HT1080 (cell line): Measurements from ENCODE around the gene MKKS. TPM values are rescaled to one million over a fixed set of nuclear protein-coding genes. Genes with fewer than 3 reads are reported as not detected.
"Not testable (repeated sequence)": the region's sequence is repeated elsewhere in the genome, so short reads cannot be mapped to it uniquely, and the experiment has no call there.

ENCODE experiments used
- DNase-seq: peaks from one replicate; pipeline ENCODE4 v3.0.0-alpha.2; 2015; ENCODE audit warnings: low read depth
- total RNA-seq: library from RNA; depleted of rRNA; stranded (reverse); fragments of >200 nt; shearing (Covaris generic); gene quantifications from 2 replicates; pipeline ENCODE4 v1.2.3, GENCODE V29; 2014

MKKS gene
- total RNA-seq, 1 experiment from 2014 or later: 14.8 TPM

- DNase-seq: no peak
These were observed 19.2 kb upstream of the MKKS start for GRCh38 chr20:10453241-10453640.

DNA sequence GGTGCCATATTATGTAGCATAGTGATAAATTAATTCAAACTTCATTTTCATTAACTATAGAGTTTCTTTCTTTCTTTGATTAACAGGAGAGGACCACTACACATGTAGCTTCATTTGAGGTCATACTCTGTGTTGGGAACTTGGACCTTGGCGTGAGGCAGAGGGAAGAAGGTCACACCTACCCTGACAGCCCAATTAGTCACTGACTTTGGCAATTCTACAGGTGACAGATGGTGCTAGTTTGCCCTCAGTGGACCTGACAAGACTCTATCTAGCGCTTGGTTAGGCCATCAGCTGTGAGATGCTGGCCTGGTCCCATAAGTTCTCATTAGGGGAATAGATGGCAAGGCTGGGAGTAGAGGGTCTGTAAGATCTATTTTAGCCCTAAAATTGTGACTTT, 15.2 kb upstream of the MKKS start:
- no peak for DNase-seq

- DNase-seq: peak; percentile 10
These were observed 14.5 kb upstream of the MKKS start for GRCh38 chr20:10448270-10449156.

DNA sequence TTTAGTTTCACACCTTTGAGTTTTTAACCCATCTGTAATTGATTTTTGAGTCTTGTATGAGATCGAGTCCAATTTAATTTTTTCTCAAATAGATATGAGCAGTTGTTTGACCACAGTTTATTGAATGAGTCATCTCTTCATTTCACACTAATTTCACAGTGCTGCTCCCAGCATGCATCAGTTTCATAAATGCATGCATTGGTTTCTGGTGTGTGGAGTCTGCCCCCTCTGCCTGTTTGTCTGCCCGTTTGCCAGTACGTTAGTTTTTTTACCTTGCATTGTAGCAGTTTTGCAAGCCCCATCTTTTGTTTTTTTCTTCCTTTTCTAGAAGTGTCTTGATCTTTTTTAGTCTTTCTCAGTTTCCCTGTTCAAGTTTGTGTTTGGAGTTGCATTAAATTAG, 13.0 kb upstream of the MKKS start:
- peak; percentile 69 for DNase-seq

- DNase-seq: no peak
These were observed 11.7 kb upstream of the MKKS start for GRCh38 chr20:10445758-10446157.

- DNase-seq: no peak
These were observed 9.9 kb upstream of the MKKS start for GRCh38 chr20:10443936-10444335.

GRCh38 chr20:10438217-10438616, 4.2 kb upstream of the MKKS start:
- DNase-seq: no peak

DNA sequence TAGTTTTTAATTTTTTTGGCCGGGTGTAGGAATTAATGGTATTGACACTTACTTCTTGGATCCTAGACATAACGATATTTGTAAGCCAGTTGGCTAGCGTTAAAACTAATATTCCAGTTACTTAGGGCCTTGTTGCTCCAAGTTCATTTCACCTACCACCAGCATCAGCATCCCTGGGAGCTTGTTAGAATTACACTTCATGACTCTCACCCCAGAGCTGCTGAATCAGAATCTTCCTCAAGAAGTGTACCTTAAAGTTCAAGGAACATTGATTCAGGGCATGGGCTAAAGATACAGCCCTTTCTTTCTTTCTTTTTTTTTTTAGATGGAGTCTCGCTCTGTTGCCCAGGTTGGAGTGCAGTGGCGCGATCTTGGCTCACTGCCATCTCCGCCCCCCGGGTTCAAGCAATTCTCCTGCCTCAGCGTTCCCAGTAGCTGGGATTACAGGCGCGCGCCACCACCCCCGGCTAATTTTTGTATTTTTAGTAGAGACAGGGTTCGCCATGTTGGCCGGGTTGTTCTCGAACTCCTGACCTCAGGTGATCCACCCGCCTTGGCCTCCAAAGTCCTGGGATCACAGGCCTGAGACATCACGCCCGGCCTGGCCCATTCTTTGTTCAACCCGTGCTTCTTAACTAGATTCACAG, 2.2 kb upstream of the MKKS start:
- DNase-seq: no peak

DNA sequence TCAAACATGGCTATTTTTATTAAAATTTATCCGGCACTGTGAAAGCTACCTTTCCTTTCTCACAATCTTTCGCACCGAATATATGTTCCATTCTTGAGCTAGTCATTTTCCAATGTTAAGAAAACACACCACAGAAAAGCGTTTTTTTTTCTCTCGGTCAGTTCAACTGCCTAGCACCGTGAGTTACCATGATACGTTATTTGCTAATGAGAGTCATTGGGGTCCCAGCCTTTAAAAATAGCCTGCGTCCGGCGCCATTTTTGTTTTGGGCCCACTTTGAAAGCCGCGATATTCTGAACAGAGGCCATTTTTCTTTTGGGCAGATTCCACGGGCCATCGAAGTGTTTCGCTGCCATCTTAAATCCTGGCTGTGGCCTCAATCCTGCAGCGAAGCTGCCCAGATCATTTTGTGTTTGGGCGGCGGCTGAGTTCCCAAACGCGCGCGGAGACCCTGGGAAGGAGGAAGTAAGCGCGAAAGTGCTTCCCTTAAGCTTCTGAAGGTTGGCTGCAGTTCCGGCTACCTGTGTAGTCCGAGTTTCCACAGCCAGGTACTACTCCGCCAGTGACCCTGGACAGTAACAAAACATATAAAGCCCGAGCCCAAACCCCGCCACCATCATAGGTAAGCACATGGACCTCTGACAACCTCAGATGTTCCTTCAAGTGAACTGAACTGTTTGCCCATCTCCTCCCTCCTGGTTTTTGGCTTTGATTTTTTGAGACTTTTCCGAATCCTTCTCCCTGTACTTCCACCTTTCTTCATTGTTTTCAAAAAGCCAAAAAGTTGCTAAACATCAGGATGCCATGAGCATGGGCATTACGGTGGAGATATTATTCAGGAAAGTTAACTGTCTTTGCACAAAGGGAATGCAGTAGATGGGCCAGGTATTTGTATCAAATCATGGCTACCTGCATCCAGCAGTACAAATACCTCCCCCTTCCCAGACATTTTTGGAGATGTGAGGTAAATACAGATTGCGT, 1.1 kb upstream of the MKKS start, which contains the start of gene SLX4IP:
Gene SLX4IP (plus strand): TSS at position 474 of the 981 bp plus-strand sequence. CDS start 22,900 bp downstream, outside the sequence.
- DNase-seq: peak; percentile 96

GRCh38 chr20:10434467-10434831, 427 bp upstream of the MKKS start:
- DNase-seq: peak; percentile 97

DNA sequence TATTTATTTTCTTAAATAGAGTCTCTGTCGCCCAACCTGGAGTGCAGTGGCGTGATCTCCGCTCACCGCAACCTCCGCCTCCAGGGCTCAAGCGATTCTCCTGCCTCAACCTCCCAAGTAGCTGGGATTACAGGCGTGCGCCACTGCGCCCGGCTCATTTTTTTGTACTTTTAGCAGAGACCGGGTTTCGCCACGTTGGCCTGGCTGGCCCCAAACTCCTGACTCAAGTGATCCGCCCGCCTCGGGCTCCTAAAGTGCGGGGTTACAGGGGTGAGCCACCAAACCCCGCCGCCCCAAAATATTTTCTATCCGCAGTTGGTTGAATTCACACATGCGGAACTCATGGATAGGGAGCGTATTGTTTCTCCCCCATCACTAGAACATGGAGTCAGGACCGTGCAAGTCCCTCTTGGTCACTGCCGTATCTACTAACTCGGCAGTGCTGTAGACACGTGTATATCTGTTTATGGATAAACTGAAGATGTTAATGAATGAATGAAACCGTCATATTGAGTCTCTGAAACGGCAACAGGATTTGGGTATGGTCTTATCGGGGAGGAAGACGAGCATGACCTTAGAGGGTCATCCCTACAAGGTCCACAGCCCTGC, 904 bp downstream of the MKKS start:
- DNase-seq: no peak

GRCh38 chr20:10432079-10432478, 1.9 kb downstream of the MKKS start:
- DNase-seq: peak; percentile 17

DNA sequence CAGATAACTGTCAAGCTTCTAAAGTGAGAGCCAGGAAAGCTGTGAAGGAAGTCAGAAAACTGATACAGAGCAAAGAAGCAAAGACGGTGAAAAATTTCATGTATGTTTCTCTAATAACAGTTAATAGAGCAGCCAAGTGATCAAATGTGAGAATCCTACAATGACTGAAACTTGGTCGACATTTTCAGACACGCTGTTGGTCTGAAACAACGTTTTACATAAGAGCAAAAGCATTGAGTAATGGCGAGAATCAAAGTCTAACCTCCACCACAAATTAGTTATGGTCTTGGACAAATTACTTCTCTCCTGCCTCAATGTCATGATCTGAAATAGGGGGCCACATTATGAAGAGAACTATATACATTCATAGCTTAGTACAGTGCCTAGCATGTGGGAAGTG, 3.3 kb downstream of the MKKS start:
- no peak for DNase-seq

DNA sequence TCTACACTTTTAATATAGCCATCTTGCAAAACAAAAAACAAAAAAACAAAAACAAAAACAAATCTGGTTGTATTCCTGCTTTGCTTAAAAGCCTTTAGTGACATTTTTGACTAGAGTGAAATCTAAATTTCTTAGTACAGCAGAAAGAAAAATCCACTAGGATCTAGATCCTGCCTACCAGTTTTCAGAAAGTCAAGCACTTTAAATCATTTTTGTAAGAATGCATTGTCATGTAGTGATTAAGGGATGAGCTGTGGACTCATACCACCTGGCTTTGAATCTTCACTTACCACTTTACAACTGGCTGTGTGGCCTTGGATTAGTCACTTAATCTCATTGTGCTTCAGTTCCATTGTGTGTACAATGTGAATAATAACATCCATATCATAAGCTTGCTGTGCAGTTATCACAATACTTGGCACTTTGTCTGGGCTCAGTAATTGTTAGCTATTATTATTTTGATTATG, 4.0 kb downstream of the MKKS start:
- DNase-seq: peak; percentile 81

DNA sequence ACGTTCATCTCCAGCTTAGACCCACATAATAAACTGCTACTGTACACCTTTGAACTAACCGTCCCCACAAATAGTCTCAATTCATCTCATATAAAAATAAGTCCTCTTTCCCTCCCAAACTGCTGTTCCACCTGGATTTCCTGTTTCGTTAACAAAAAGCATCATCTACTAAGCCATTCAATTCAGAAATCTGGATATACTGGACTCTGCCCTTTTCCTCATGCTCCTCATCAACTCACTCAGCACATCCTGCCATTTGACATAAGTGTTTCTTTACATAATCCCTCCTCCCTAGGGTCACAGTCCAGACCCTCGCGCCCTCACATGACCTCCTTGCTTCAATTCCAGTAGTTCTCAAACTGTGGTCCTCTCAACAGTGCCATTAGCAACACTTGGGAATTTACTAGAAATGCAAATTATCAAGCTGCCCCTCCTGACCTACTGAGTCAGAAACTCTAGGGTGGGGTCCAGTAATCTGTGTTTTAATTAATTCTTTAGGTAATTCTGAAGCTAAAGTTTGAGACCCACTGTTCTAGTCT, 4.5 kb downstream of the MKKS start:
- DNase-seq: no peak

DNA sequence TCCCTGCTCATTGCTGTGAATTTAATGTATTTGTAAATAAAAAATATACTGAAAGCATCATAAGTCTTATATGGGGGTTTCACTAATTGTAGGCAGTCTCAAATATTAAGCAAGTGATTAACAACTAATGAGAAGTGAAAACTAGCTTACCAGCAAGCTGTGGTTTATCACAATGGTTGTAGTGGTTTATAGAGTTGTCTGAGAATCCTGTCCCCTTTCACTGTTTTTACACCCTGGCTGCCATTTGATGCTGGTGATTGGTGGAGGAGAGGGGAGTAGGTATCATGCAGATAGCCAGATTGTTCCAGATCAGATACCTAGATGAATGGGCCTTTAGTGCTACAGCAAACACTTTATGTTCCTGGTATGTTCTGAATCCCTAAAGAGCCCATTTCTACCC, 6.0 kb downstream of the MKKS start:
- no peak for DNase-seq

DNA sequence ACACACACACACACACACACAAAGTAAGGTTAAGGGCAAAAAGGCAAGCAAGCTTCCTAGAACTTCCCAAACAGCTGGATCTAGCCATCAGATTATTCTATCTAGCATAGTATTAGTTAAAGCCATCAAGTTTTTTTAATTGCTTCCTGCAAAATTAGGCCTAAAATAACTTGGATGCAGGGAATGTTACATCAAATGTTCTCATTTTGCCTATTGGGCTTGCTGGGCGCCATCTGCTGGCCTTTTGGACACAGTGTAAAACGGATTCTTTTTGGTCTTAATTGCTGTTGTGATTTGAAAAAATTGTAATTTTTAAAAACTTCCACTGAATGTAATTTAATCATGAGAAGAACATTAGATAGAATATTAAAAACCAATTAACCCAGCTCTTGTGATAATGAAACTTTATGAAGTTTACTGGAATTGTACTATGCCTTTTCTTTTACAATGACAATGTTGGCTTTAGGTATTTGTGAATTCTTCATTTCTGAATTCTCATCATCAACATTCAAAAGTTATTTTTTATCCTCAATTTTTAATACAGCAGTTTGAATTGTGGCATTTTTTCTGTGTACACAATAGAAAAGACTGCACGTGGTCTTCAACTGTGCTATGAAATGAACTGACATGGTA, 6.8 kb downstream of the MKKS start:
- DNase-seq: peak; percentile 32

DNA sequence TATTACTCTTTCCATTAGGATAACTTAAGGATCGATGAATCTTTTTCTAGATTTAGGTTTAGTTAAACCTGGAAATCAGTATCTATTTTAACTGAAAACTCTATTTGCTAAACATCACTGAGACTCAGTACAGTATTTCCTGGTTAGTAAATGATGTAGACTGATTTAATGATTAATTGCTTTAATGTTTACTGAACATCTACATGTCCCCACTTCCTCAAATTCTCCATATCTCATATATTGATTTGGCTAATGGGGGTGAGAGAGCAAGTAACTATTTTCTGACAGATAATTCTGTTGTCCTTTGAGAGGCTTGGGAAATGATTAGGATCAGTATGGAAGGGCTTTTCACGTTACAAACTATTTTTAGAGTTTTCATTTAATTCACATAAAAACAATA, 10.3 kb downstream of the MKKS start:
- no peak for DNase-seq

- peak; percentile 49 for DNase-seq
These were observed 14.4 kb downstream of the MKKS start for GRCh38 chr20:10419550-10420133.

DNA sequence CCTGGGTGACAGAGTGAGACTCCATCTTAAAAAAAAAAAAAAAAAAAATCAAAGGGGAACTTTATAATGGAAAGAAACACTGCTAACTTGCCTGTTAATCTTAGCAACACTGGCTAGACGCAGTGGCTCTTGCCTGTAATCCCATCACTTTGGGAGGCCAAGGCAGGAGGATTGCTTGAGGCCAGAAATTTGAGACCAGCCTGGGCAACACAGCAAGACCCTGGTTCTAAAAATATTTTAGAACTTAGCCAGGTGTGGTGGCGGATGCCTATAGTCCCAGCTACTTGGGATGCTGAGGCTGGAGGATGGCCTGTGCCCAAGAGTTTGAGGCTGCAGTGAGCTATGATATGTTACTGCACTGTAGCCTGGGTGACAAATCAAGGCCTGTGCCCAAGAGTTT, 16.8 kb downstream of the MKKS start:
- DNase-seq: not testable (repeated sequence)
